ENCODE data around the gene CD300A.

Gene CD300A

GRCh38 chr17:74521701-74522201 lies 55.3 kb downstream of the CD300A start:
- Histone ChIP-seq H3K9me3 (ENCODE audit: control insufficient read depth, insufficient read depth, low read depth, low read length) (no peaks in the 10 kb centered on the region), H3K4me1 (ENCODE audit: control insufficient read depth, insufficient read depth, low read length) (no peaks in the 10 kb centered on the region), H3K36me3 (ENCODE audit: control insufficient read depth in 2 of 2, insufficient read depth in 1 of 2, low read length in 2 of 2) (no peaks in the 10 kb centered on the region), H3K27ac (ENCODE audit: extremely low read depth, low read depth, low read length) (no peak overlapping the region), H3K4me3 (ENCODE audit: low read depth, low read length) (no peak overlapping the region)
- no peak for TF ChIP-seq WT1 (tag by site-specific recombination; IDR thresholded peaks at IDR 0.05)
- TF ChIP-seq PRDM1 (tag by site-specific recombination; IDR thresholded peaks at IDR 0.05), result no peak
- TF ChIP-seq ZNF184 (tag by site-specific recombination; IDR thresholded peaks at IDR 0.05), result no peak
- TF ChIP-seq REPIN1 (tag by site-specific recombination; IDR thresholded peaks at IDR 0.05; ENCODE audit: low read depth), result no peak
- TF ChIP-seq, protein P1, sequence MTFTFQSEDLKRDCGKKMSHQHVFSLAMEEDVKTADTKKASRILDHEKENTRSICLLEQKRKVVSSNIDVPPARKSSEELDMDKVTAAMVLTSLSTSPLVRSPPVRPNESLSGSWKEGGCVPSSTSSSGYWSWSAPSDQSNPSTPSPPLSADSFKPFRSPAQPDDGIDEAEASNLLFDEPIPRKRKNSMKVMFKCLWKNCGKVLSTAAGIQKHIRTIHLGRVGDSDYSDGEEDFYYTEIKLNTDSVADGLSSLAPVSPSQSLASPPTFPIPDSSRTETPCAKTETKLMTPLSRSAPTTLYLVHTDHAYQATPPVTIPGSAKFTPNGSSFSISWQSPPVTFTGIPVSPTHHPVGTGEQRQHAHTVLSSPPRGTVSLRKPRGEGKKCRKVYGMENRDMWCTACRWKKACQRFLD (tag by site-specific recombination; IDR thresholded peaks at IDR 0.05), result no peak
- TF ChIP-seq, protein P2, sequence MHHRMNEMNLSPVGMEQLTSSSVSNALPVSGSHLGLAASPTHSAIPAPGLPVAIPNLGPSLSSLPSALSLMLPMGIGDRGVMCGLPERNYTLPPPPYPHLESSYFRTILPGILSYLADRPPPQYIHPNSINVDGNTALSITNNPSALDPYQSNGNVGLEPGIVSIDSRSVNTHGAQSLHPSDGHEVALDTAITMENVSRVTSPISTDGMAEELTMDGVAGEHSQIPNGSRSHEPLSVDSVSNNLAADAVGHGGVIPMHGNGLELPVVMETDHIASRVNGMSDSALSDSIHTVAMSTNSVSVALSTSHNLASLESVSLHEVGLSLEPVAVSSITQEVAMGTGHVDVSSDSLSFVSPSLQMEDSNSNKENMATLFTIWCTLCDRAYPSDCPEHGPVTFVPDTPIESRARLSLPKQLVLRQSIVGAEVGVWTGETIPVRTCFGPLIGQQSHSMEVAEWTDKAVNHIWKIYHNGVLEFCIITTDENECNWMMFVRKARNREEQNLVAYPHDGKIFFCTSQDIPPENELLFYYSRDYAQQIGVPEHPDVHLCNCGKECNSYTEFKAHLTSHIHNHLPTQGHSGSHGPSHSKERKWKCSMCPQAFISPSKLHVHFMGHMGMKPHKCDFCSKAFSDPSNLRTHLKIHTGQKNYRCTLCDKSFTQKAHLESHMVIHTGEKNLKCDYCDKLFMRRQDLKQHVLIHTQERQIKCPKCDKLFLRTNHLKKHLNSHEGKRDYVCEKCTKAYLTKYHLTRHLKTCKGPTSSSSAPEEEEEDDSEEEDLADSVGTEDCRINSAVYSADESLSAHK (tag by site-specific recombination; IDR thresholded peaks at IDR 0.05), result no peak
- TF ChIP-seq, protein P3, sequence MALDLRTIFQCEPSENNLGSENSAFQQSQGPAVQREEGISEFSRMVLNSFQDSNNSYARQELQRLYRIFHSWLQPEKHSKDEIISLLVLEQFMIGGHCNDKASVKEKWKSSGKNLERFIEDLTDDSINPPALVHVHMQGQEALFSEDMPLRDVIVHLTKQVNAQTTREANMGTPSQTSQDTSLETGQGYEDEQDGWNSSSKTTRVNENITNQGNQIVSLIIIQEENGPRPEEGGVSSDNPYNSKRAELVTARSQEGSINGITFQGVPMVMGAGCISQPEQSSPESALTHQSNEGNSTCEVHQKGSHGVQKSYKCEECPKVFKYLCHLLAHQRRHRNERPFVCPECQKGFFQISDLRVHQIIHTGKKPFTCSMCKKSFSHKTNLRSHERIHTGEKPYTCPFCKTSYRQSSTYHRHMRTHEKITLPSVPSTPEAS (tag by site-specific recombination; IDR thresholded peaks at IDR 0.05), result no peak
- TF ChIP-seq HOXC10 (CRISPR knock-in tag; IDR thresholded peaks at IDR 0.05), result no peak
- TF ChIP-seq GLIS1 (tag by site-specific recombination; IDR thresholded peaks at IDR 0.05), result no peak
- no peak for TF ChIP-seq SALL2 (tag by site-specific recombination; IDR thresholded peaks at IDR 0.05; ENCODE audit: borderline replicate concordance)
- no peak for TF ChIP-seq ZNF416 (tag by site-specific recombination; IDR thresholded peaks at IDR 0.05)
- TF ChIP-seq ZNF398 (tag by site-specific recombination; IDR thresholded peaks at IDR 0.05), result no peak
- TF ChIP-seq ZNF473 (tag by site-specific recombination; IDR thresholded peaks at IDR 0.05), result no peak
- TF ChIP-seq ZNF366 (tag by site-specific recombination; conservative IDR thresholded peaks at IDR 0.05), result no peak
- no peak for TF ChIP-seq ZNF624 (tag by site-specific recombination; IDR thresholded peaks at IDR 0.05)
- no peak for TF ChIP-seq HOXD13 (CRISPR knock-in tag; IDR thresholded peaks at IDR 0.05; ENCODE audit: borderline replicate concordance)
- no peak for TF ChIP-seq ZNF561 (tag by site-specific recombination; IDR thresholded peaks at IDR 0.05; ENCODE audit: borderline replicate concordance)
- ChIA-PET POLR2A (no interaction called here), CTCF (no interaction called here)

- Histone ChIP-seq H3K9me3 (ENCODE audit: control insufficient read depth, insufficient read depth, low read depth, low read length) (no peaks in the 10 kb centered on the region), H3K27ac (ENCODE audit: extremely low read depth, low read depth, low read length) (no peak overlapping the region), H3K4me1 (ENCODE audit: control insufficient read depth, insufficient read depth, low read length) (no peaks in the 10 kb centered on the region), H3K4me3 (ENCODE audit: low read depth, low read length) (no peak overlapping the region), H3K36me3 (ENCODE audit: control insufficient read depth in 2 of 2, insufficient read depth in 1 of 2, low read length in 2 of 2) (no peaks in the 10 kb centered on the region)
- ChIA-PET CTCF (interaction anchor here (0.8 kb wide), 2 partner anchors 10 to 155 kb away, joined by 3 to 4 read pairs; no protein-coding TSS in a partner anchor), POLR2A (no interaction called here)
- TF ChIP-seq BCL6B (tag by site-specific recombination; IDR thresholded peaks at IDR 0.05) (no peak), KLF17 (tag by site-specific recombination; IDR thresholded peaks at IDR 0.05) (no peak), ZNF416 (tag by site-specific recombination; IDR thresholded peaks at IDR 0.05) (no peak), ZNF76 (tag by site-specific recombination; IDR thresholded peaks at IDR 0.05; ENCODE audit: borderline replicate concordance, low read depth) (no peak), ZSCAN16 (tag by site-specific recombination; IDR thresholded peaks at IDR 0.05) (no peak), HOXD13 (CRISPR knock-in tag; IDR thresholded peaks at IDR 0.05; ENCODE audit: borderline replicate concordance) (no peak), ZNF768 (tag by site-specific recombination; IDR thresholded peaks at IDR 0.05) (no peak), ZNF701 (tag by site-specific recombination; IDR thresholded peaks at IDR 0.05) (no peak), HOXA7 (CRISPR knock-in tag; IDR thresholded peaks at IDR 0.05; ENCODE audit: borderline replicate concordance) (no peak)
- TF ChIP-seq, protein P1 (tag by site-specific recombination; IDR thresholded peaks at IDR 0.05), result no peak
Observed at GRCh38 chr17:74522381-74523105, 56.1 kb downstream of the CD300A start.
